NCI-H345 treated with DMSO at 0.1 percent for 48 hours (cell line): ENCODE results near the gene DTNA.
A peak's percentile ranks its signal among the peaks of the same experiment; 100 is the strongest.
"Not testable (repeated sequence)": the region's sequence is repeated elsewhere in the genome, so short reads cannot be mapped to it uniquely, and the experiment has no call there.

Experiments used
- DNase-seq: peaks from one replicate; lab custom pipeline; 2025; ENCODE audit not compliant: unreplicated experiment; lab: John Stamatoyannopoulos, UW

Gene DTNA

DNA sequence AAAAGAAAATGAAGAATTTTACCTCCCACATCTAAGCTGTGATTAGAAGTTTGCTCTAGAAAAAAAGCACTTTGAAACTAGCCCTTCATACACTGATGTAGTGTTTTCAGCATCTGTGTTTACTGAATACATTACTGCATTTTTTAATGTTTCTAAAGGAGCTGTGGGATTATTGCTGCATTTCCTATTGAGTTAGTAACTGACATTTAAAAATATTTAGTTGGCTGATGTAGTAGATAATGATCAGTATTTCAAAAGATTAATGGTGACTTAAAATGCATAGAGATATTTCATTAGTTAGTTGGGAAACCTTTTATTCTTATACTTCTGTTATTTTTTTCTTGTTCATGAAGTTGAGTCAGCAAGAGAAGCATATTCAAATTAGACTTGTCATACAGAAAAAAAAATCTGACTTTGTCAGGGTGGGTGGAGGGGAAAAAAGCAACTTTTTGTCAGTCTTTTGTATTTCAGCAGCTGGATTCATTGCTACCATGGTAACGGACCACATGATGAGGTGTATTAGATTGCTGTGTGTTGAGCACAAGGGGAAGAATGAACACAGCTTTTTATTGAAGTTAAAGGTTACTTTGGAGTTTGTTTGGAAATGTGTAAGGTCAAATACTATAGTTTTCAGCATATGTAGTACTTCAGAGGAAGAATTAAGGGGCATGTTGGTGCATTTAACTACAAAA is at the start of gene DTNA:
TSS of gene DTNA (plus strand) at position 549 of the 692 bp plus-strand sequence. CDS start 45,679 bp downstream, outside the sequence.
- peak; percentile 53 for DNase-seq

DNA sequence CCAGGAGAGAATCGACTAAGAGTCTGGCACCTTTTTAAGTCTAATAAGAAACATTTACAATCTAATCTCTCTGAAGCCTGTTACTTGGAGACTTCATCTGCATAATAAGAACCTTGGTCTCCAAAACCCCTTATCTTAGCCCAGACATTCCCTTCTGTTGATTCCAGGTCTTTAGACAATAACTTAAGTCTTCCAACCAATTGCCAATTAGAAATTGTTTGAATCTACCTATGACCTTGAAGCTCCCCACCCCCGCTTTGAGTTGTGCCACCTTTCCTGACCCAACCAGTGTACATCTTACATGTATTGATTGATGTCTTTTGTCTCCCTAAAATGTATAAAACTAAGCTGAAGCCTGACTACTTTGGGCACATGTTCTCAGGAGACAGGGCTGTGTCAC is 49.5 kb upstream of the DTNA start:
- DNase-seq, result no peak

DNA sequence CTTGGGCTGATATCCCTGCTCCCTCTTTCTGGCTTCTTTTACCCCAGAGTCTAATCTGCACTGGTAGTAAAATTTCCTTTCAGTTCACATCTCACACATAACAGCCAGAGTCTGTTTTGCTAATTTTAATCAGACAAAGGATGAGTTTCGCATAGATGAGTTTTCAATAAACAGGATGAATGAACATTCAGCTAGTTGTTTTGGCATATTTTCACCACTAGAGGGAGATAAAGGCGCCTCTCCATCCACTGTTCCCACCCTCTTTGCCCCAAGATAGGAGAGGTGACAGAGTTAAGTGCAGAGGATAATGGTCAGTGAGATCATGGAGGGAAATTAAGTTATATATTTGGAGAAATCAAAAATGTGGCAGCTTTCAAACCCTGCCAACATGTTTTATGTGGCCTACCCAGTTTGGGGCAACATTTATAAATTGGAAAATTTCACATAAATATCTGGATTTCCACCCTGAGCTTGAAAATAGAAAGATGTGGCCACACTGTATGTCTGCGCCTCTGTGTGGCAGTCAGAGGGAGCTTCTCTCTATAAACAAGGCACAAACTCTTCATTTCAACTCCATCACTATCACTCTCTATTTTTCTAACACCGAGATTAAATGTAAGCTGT is 48.5 kb upstream of the DTNA start:
- DNase-seq, result peak; percentile 26

DNA sequence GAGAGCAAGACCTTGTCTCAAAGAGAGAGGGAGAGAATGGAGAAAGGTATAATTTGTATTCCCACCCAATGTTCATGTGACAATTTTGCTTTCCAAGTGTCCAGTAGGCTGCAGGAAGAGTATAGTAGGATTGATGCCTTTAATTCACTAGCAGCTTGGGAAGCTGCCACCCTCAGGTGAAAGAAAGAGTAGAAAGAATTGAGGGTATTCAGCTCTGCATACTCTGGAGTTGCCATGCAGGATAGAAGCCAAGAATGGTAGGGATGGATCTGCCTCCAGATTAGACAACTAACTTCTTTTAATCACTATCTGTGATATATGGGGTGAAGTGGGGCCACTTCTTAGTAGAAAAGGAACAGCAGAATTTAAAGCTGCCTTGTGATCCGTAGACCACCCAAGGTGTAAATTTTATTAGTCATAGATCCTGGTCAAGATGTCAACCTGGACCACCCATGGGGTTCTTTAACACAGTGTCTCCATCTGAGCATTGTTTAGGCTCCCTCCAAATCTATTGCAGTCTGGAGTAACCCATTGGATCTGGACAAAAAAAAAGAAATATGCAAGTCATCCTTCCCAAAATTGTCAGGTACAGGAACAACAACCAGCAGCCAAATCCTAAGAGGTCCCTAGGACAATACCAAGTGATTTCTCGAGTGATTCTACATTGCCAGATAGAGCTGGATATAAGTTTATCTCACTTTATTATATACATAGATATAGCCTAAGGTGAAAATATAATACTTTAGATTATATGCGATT is 33.1 kb upstream of the DTNA start:
- no peak for DNase-seq

DNA sequence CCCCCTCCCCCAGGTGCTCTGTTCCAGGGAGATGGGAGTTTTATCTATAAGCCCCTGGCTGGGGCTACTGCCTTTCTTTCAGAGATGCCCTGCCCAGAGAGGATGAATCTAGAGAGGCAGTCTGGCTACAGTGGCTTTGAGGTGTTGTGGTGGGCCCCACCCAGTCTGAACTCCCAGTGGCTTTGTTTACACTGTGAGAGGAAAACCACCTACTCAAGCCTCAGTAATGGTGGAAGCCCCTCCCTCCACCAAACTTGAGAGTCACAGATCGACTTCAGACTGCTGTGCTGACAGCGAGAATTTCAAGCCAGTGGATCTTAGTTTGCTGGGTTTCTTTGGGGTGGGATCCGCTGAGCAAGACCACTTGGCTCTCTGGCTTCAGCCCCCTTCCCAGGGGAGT is 20.3 kb upstream of the DTNA start:
- not testable (repeated sequence) for DNase-seq

DNA sequence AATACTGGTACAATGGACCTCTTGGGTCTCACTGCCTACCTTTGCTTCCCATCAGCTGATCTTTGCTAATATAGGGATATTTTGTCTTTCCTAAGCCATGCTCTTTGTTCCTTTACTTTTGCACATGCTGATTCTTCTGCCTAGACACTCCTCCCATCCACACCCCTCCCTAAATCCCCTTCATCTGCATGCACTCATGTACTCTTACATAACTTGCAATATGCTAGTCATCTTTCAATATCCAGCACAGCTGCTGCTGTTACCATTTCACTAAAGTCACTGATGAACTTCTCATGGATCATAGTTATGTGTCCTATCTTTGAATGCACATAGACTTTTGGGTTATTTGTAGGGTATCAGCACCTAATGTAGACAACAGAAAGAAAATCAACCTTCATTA is 18.5 kb upstream of the DTNA start:
- no peak for DNase-seq

DNA sequence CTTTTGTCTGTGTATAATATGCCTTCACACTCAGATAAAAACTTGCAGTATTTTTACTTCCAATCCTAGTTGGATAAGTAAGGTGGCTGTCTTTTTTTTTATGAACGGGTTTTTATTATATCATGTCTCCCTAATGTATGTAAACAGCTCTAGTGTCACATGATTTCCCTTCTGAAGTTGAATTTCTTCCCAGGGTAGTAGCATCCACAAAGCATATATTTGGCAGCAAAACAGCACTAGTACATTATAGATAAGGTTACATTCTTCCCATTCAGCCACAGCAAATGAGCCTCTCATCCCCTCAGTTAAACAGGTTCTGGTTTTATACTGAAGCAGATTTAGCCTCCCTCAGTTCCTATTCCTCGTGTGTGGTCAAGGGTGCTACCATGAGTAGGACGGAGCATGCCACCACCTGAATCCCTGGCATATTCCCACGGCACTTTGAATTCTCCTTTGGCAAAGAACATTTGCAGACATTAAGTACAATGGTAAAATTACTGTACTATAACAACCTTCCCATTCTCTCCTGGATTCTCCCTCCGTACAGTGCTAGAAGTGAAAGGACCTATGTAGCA is 15.4 kb upstream of the DTNA start:
- no peak for DNase-seq

DNA sequence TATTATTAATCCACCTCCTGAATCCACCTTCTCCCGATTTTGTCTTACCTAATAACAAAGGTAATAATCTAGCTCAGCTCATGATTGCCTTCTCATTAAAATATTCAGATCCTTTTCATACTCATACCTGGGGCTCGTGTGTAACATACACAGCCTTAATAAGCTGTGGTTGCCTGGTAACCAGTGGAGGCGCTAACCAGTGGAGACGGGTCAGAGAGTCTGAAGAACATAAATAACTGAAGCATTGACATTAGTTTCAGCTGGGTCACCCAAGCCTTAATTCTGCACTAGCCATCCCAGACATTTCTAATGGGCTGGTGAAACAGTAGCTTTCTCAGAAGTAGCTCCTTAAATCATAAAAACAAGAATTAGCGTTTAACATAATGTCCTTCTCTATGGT is 14.8 kb upstream of the DTNA start:
- no peak for DNase-seq

DNA sequence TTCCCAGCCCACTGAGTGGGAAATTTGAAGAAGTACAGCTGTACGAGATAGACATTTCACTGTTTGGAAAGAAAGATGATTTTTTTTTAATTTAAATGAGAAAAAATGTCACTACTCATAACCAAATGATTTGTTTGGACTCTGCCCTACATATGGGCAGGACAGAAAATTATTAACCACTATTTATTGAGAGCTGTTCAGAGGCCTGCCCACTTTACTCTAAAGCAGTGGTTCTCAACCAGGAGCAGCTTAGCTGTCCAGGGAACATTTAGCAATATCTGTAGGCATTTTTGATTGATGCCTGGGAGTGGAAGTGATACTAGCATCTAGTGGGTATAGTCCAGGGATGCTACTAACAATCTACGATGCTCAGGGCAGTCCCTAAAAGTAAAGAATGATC is 13.4 kb upstream of the DTNA start:
- no peak for DNase-seq

DNA sequence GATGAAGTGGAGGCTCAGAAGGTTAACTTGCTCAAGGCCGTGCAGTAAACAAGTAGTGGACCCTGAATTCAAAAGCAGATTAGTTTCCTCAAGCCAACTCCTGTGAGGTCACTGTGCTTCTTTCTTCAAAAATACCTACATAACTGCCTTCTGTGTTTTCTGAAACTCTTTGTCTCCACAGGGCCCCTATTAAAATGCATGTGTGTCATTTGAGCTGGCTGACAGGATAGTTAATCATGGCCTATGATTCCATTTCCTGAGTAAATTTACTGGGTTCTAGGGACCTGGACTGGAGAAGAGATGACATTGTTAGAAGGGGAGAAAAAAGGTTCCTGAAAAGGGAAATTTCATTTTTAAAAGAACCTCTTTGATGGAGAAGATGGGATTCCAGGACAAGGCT is 12.9 kb upstream of the DTNA start:
- no peak for DNase-seq

DNA sequence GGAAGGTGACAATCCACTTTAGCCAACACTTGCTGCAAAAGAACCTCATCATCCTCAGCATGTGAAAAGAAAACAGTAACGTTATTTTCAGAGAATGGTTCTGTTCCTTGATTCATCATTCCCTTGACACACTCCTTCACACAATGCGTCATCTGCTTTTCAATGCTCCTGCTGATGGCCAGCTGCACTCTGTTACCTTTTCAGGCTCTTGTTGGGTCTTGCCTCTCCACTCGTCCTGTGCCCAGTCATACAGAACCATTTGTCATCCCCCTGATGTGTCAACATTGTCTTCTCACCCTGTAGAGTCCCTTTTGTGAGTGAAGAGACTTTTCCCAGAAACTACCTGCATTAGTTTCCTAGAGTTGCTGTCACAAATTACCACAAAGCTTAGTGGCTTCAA is 12.2 kb upstream of the DTNA start:
- DNase-seq, result peak; percentile 41

DNA sequence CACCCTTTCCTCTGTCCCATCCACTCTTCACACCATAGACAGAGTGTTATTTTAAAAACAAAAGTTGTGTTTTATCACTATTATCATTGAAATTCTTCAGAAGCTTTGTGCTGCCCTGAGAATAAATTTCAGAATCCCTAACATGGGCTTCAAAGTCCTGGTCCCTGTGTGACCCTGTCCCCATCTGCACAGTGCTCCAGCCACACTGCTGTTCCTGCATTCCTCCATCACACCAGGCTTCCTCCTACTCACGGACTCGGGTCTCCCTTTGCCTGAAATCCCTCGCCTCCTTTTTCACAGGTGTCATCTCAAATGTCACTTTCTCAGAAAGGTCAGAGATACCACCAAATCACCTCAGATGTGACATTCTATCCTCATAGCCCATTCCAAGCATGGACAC is 8.2 kb upstream of the DTNA start:
- no peak for DNase-seq

DNA sequence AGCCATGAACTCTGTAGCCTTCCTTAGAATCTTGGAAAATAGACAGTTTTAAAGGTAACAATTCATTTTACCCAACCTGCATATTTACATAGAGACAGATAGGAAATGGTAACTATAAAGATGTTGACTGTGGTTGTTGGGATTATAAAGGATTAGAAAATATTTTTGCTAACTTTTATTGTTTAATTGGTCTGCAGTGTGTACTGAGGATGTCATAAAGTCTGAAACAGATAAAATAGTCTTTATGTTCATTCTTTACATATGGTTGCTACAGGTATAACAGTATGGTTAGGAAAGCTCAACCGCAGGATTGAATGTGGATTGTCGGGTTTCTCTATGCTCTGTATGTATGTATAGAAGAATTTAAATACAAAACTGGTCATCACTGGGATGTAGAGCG is 7.3 kb upstream of the DTNA start:
- DNase-seq, result no peak

DNA sequence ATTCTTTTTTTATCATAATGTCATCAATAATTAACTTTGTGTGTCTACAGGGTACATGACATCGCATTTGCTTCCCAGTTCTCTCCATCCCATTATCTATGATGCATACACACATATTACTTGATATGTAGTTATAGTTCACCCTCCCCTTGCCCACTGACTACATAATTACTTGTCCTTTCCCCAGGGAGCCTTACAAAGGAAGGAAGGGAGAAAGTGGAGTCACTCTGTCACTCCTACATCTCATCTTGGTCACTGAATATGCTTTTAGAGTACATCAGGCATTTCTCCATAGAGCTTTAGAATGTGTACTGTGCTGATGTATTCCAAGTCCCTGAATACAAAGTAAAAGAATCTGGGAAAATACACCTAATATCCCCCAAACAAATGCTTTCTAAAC is 6.0 kb upstream of the DTNA start:
- DNase-seq, result no peak

DNA sequence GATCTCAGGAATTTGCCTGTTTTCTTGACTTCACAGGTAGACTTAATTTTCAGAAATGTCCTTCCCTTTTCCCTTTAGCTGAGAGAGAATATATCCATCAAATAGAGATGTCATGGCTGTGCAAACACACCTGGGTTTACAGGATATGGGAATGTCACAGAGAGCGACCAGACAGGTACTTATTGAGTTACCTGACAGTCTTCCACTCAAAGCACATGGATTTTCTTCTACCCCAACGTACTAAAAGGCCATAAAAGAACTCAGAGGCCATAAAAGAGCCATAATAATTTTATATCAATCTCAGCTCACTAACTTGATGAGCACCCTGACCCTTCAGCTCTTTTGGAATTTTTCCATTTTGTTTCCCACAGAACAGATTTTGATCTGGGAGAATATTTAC is 5.3 kb upstream of the DTNA start:
- no peak for DNase-seq

DNA sequence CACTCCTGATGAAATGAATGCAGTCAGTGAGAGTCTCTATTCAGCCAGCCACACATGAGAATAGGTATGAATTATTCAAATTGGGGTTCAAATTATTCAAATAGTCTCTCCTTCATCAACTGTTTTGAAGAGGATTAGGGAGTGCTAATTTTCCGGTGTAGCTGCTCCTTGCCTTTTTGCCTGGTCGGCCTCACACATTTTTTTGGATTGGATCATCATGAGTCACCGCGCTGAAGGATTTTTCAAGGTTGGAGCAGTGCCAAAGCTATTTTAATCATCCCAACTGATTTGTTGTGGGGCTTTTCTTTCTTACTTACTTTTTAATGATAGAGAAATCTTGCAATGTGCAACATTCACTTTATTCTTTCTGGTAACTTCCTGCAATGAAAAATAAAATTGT is 2.4 kb upstream of the DTNA start:
- peak; percentile 85 for DNase-seq

DNA sequence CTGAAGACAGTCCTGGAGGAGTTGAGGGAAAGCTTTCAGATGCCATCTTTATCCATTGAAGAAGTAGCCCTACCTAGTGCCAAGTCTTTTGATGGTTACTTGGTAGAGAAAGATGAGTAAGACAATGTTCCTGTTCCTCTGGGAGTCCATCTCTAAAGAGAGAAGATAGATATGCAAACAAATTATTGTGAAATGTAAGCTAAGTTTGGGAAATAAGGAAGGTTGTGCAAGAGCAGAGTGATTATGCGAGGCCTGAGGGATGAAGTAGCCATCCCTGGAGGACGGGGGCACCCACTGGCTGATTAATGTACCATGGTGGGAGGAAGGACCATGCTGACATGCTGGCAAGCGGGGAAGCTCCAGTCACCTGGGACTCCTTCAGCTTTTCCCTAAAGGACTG is 994 bp upstream of the DTNA start:
- DNase-seq, result no peak

DNA sequence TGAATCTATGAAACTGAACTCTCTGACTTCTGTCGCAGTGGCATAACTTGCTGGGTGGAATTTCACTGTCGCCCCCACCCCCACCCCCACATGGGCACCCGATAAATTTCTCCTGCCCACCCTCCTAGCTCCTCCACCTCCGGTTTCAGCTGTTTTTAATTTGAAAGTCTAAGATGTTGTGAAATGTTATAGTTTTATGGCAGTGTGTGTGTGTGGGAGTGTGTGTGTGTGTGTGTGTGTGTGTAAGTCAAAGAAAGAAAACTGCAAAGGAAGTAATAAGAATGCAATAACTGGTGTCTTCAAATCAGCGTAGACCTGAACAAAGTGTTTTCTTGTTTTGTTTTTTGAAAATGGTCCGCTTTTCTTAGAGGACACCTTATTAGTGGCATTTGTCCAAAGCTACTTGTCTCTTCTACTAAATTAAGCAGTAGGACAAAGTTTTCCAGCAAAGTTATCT is 388 bp downstream of the DTNA start:
- DNase-seq, result no peak

DNA sequence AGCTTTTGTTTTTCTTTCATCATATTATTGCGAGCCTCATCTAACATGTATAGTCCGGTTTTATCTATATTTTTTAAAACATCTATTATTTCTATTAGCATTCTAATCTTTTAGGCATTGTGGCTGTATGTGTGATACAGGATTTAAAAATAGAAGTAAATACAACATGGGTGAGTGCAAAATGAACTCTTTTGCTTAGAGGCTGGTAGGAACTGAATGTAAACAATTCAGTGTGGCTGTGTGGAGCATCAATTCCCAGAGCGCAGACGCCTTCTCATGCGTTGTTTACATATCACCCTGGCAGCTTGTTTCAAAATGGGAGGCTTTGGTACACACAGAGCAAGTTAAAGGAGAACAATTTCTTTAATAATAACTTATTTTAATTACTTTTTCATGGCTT is 836 bp downstream of the DTNA start:
- peak; percentile 83 for DNase-seq

DNA sequence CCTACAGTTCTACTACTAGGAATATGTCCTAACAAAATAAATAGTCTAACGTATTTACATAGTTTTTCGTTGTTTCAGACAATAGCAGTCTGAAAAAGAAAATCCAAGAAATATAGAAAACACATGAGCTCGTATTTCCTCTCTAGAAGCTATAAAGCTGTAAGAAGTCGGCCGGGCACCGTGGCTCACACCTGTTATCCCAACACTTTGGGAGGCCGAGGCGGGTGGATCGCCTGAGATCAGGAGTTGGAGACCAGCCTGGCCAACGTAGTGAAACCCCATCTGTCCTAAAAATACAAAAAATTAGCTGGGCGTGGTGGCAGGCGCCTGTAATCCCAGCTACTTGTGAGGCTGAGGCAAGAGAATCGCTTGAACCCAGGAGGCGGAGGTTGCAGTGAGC is 6.0 kb downstream of the DTNA start:
- DNase-seq, result not testable (repeated sequence)

DNA sequence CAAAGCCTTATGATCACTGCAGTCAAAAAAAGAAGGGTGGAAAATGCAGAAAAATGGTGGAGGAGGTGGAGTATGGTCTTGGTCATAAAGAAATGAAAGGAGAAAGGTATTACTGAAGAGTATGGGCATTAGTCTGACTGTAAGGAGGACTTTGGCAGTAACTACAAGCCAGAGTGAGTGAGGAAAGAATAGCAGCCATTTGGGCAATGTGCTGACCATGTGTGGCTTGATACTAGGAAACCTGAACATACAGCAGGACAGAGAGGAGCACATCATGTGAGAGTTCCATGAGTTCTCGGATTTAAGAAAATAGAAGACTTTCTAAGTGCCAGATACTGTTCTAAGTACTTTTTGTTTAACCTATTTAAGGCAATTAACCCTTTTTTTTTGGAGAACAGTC is 8.5 kb downstream of the DTNA start:
- DNase-seq, result no peak

DNA sequence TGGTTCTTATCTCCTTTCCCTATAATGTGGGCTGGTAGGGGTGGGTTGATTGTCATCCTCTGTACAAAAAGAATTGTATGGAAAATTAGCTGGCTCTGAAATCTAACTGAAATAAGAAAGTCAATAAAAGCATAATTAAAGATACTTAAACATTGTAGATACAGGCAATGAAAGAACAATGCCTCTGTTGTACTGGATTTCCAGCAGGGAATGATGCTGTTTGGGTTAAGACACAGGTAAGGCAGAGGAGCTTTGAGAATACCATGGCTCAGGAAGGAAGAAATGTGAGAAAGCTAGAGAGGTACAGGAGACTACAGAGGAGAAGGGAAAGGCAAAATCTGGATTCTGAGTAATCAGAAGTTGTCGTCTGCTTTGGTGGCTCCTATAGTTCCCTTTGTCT is 10.1 kb downstream of the DTNA start:
- no peak for DNase-seq
